ENCODE results near the gene FTCDNL1. TPM values are rescaled to one million over a fixed set of nuclear protein-coding genes. Genes with fewer than 3 reads are reported as not detected.

FTCDNL1 gene
- total and polyA plus RNA-seq, 2 donors (not counting 1 experiment from before 2014, with no cell fraction given): 1.7 to 1.9 TPM

- H3K4me3 Mint-ChIP-seq: no peak overlapping the region
- TF ChIP-seq EZH2 (IDR thresholded peaks at IDR 0.05; ENCODE audit: borderline replicate concordance, insufficient read depth, low read depth, low read length, poor library complexity, severe bottlenecking) (no peak), CTCF (IDR thresholded peaks at IDR 0.05) (no peak)
- H3K27me3 Mint-ChIP-seq: no peaks in the 10 kb centered on the region
- no peaks in the 10 kb centered on the region for H4K20me1 ChIP-seq (ENCODE audit: control insufficient read depth, insufficient read depth, low read length, poor library complexity, severe bottlenecking)
- intact Hi-C loops (cut with micrococcal nuclease): no loop called here
- WGBS (ENCODE audit: insufficient coverage): 96% methylated on average over 6 of the region's 9 CpGs
- H3K9me3 Mint-ChIP-seq (ENCODE audit: insufficient read depth): no peaks in the 10 kb centered on the region
- H3K27me3 ChIP-seq (replicated peaks in 1 of 4; ENCODE audit: control extremely low read depth in 1 of 4, control insufficient read depth in 3 of 4, insufficient read depth in 4 of 4, low read length in 3 of 4): no peaks in the 10 kb centered on the region
- H3K36me3 ChIP-seq (replicated peaks in 1 of 2; ENCODE audit: control extremely low read depth in 1 of 2, control insufficient read depth in 1 of 2, extremely low read depth in 1 of 2, insufficient read depth in 2 of 2, low read length in 1 of 2): no peaks in the 10 kb centered on the region
- H3K27ac ChIP-seq (ENCODE audit: low read length in 2 of 2): no peak overlapping the region
- H3K79me2 ChIP-seq (ENCODE audit: control insufficient read depth, insufficient read depth, low read length): no peaks in the 10 kb centered on the region
- ATAC-seq (ENCODE audit: low read depth): no peak
- no peaks in the 10 kb centered on the region for H3K9me3 ChIP-seq (ENCODE audit: control extremely low read depth in 1 of 3, control insufficient read depth in 2 of 3, insufficient read depth in 1 of 3, low read length in 2 of 3)
- no peak overlapping the region for H3K27ac Mint-ChIP-seq
- no peak overlapping the region for H2AFZ ChIP-seq (ENCODE audit: insufficient read depth, low read depth, low read length, poor library complexity, severe bottlenecking)
- no peaks in the 10 kb centered on the region for H3K4me1 ChIP-seq (ENCODE audit: control insufficient read depth in 2 of 2, insufficient read depth in 2 of 2, low read length in 2 of 2)
- H3K4me3 ChIP-seq (ENCODE audit: control extremely low read depth in 1 of 5, extremely low read depth in 1 of 5, insufficient read depth in 1 of 5, low read depth in 2 of 5, low read length in 4 of 5): no peak overlapping the region
- ChIA-PET CTCF (no interaction called here), POLR2A (no interaction called here)
- no peaks in the 10 kb centered on the region for H3K4me1 Mint-ChIP-seq
- no peak overlapping the region for H3K9ac ChIP-seq (ENCODE audit: low read length)
- H3K4me2 ChIP-seq (replicated peaks; ENCODE audit: low read depth, low read length, poor library complexity, severe bottlenecking): no peak overlapping the region
- no peak for DNase-seq
Observed at GRCh38 chr2:199830531-199830930, 20.5 kb downstream of the FTCDNL1 start.

GRCh38 chr2:199829628-199830027 is 21.4 kb downstream of the FTCDNL1 start:
- Histone ChIP-seq H3K27ac (ENCODE audit: low read length in 2 of 2) (no peak overlapping the region), H3K9me3 (ENCODE audit: control extremely low read depth in 1 of 3, control insufficient read depth in 2 of 3, insufficient read depth in 1 of 3, low read length in 2 of 3) (no peaks in the 10 kb centered on the region), H3K4me2 (replicated peaks; ENCODE audit: low read depth, low read length, poor library complexity, severe bottlenecking) (no peak overlapping the region), H3K79me2 (ENCODE audit: control insufficient read depth, insufficient read depth, low read length) (no peaks in the 10 kb centered on the region), H3K4me3 (ENCODE audit: control extremely low read depth in 1 of 5, extremely low read depth in 1 of 5, insufficient read depth in 1 of 5, low read depth in 2 of 5, low read length in 4 of 5) (no peak overlapping the region), H3K36me3 (replicated peaks in 1 of 2; ENCODE audit: control extremely low read depth in 1 of 2, control insufficient read depth in 1 of 2, extremely low read depth in 1 of 2, insufficient read depth in 2 of 2, low read length in 1 of 2) (no peaks in the 10 kb centered on the region), H2AFZ (ENCODE audit: insufficient read depth, low read depth, low read length, poor library complexity, severe bottlenecking) (no peak overlapping the region), H3K9ac (ENCODE audit: low read length) (no peak overlapping the region), H4K20me1 (ENCODE audit: control insufficient read depth, insufficient read depth, low read length, poor library complexity, severe bottlenecking) (no peaks in the 10 kb centered on the region), H3K27me3 (replicated peaks in 1 of 4; ENCODE audit: control extremely low read depth in 1 of 4, control insufficient read depth in 3 of 4, insufficient read depth in 4 of 4, low read length in 3 of 4) (no peaks in the 10 kb centered on the region), H3K4me1 (ENCODE audit: control insufficient read depth in 2 of 2, insufficient read depth in 2 of 2, low read length in 2 of 2) (no peaks in the 10 kb centered on the region)
- H3K9me3 Mint-ChIP-seq (ENCODE audit: insufficient read depth): no peaks in the 10 kb centered on the region
- TF ChIP-seq CTCF (IDR thresholded peaks at IDR 0.05) (no peak), EZH2 (IDR thresholded peaks at IDR 0.05; ENCODE audit: borderline replicate concordance, insufficient read depth, low read depth, low read length, poor library complexity, severe bottlenecking) (no peak)
- no peaks in the 10 kb centered on the region for H3K4me1 Mint-ChIP-seq
- no peak overlapping the region for H3K27ac Mint-ChIP-seq
- DNase-seq (no peak), ATAC-seq (ENCODE audit: low read depth) (no peak)
- WGBS (ENCODE audit: insufficient coverage): no CpG with 5 or more reads among the region's 2 CpGs
- no peaks in the 10 kb centered on the region for H3K27me3 Mint-ChIP-seq
- POLR2A ChIA-PET: no interaction called here
- intact Hi-C loops (cut with micrococcal nuclease): no loop called here
- H3K4me3 Mint-ChIP-seq: no peak overlapping the region
- CTCF ChIA-PET: no interaction called here
